Loucy (cell line): Measurements from ENCODE around the gene ALB.

Experiments
- EZH2phosphoT487 ChIP-seq: fragments of 200-600 bp; IDR thresholded peaks from 2 replicates; pipeline ENCODE4 v1.6.1; 2018; ENCODE audit warnings: antibody characterized with exemption, mild to moderate bottlenecking, moderate library complexity, borderline replicate concordance
- TF ChIP-seq, protein P1 (sequence below): fragments of 200-600 bp; sonication (generic); conservative IDR thresholded peaks from 2 replicates; pipeline ENCODE4 v1.5.1; 2014; ENCODE audit warnings: mild to moderate bottlenecking, antibody characterized with exemption, low read length

DNA sequence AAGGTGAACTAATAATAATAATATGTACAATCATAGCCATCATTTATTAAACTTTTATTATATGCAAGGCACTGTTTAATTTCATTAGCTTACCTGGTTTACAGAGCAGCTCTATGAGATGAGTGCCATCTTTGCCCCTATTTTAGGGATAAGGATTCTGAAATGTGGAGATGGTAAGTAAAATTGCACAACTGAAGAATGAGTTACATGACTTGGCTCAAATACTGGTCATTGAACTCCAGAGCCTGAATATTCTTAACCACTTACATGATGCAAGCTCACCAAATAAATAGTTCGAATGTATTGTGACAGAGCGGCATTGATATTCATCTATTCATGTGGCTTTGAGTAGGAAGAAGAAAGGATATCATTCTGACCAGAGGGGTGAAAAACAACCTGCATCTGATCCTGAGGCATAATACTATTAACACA is 11.7 kb downstream of the ALB start:
- TF ChIP-seq, protein P1, sequence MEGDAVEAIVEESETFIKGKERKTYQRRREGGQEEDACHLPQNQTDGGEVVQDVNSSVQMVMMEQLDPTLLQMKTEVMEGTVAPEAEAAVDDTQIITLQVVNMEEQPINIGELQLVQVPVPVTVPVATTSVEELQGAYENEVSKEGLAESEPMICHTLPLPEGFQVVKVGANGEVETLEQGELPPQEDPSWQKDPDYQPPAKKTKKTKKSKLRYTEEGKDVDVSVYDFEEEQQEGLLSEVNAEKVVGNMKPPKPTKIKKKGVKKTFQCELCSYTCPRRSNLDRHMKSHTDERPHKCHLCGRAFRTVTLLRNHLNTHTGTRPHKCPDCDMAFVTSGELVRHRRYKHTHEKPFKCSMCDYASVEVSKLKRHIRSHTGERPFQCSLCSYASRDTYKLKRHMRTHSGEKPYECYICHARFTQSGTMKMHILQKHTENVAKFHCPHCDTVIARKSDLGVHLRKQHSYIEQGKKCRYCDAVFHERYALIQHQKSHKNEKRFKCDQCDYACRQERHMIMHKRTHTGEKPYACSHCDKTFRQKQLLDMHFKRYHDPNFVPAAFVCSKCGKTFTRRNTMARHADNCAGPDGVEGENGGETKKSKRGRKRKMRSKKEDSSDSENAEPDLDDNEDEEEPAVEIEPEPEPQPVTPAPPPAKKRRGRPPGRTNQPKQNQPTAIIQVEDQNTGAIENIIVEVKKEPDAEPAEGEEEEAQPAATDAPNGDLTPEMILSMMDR: no peak
- TF ChIP-seq EZH2phosphoT487: no peak
